Naive thymus-derived CD8-positive, alpha-beta T cell (primary cell): ENCODE data around the gene IL12RB2. TPM values are rescaled to one million over a fixed set of nuclear protein-coding genes. Genes with fewer than 3 reads are reported as not detected.
A peak's percentile ranks its signal among the peaks of the same experiment; 100 is the strongest.

Experiments
- ATAC-seq, 2 donors: fragments of 150-1000 bp; cut with Tn5 transposase in 1 of 2; sonication (Bioruptor Pico), chemical (Tn5 transposase) in 1 of 2; 1 replicate in 1 of 2; 2 replicates in 1 of 2; pipeline ENCODE4 v1.10.0; 2021; ENCODE audit warnings: mild to moderate bottlenecking in 2 of 2, moderate library complexity in 2 of 2
- POLR2A ChIA-PET: fragments of 350-600 bp; sonication (Branson Sonifier 250); formaldehyde crosslinking; loops from one replicate; lab custom pipeline; 2021; ENCODE audit warnings: antibody characterized with exemption; lab: Charles Lee
- DNase-seq, 10 donors: peaks; one replicate each; pipeline versions ENCODE4 v3.0.0 to v3.0.0-alpha.2; 2020 to 2022
- H3K27ac Mint-ChIP-seq, 10 donors: one replicate each; pipeline ENCODE4 v1.8.0; 2020 to 2022; ENCODE audit warnings: mild to moderate bottlenecking in 10 of 10, mixed read lengths in 10 of 10, moderate library complexity in 4 of 10, inconsistent platforms in 1 of 10
- H3K27me3 Mint-ChIP-seq, 5 donors: one replicate each; pipeline ENCODE4 v1.8.0; 2021 to 2022; ENCODE audit warnings: mixed read lengths in 5 of 5
- H3K36me3 Mint-ChIP-seq, 3 donors: one replicate each; pipeline ENCODE4 v1.8.0; 2020 to 2022; ENCODE audit warnings: mixed read lengths in 3 of 3, mild to moderate bottlenecking in 2 of 3, inconsistent platforms in 1 of 3
- H3K4me1 Mint-ChIP-seq, 4 donors: one replicate each; pipeline ENCODE4 v1.8.0; 2021 to 2022; ENCODE audit warnings: mixed read lengths in 4 of 4
- H3K4me3 Mint-ChIP-seq, 10 donors: one replicate each; pipeline ENCODE4 v1.8.0; 2020 to 2022; ENCODE audit warnings: mild to moderate bottlenecking in 10 of 10, mixed read lengths in 10 of 10, moderate library complexity in 6 of 10, inconsistent platforms in 1 of 10
- H3K9me3 Mint-ChIP-seq, 9 donors: one replicate each; pipeline ENCODE4 v1.8.0; 2020 to 2022; ENCODE audit warnings: mixed read lengths in 9 of 9, mild to moderate bottlenecking in 3 of 9, inconsistent platforms in 1 of 9, moderate library complexity in 1 of 9
- polyA plus RNA-seq, 3 donors: library from polyadenylated mRNA; unstranded; fragments of 300-500 nt; fragmentation: Illumina TruSeq; gene quantifications; one replicate each; pipeline ENCODE4 v1.2.3, GENCODE V29; 2021
- total RNA-seq, 8 experiments: library from RNA in 2 of 8; stranded (reverse) in 2 of 8; gene quantifications; one replicate each; pipeline ENCODE4 v1.2.3 and lab custom pipeline; 2021 to 2026

Gene IL12RB2
- total and polyA plus RNA-seq, 5 experiments from 2014 or later: 0.11 to 0.52 (median 0.11) TPM; not detected in 2

DNA sequence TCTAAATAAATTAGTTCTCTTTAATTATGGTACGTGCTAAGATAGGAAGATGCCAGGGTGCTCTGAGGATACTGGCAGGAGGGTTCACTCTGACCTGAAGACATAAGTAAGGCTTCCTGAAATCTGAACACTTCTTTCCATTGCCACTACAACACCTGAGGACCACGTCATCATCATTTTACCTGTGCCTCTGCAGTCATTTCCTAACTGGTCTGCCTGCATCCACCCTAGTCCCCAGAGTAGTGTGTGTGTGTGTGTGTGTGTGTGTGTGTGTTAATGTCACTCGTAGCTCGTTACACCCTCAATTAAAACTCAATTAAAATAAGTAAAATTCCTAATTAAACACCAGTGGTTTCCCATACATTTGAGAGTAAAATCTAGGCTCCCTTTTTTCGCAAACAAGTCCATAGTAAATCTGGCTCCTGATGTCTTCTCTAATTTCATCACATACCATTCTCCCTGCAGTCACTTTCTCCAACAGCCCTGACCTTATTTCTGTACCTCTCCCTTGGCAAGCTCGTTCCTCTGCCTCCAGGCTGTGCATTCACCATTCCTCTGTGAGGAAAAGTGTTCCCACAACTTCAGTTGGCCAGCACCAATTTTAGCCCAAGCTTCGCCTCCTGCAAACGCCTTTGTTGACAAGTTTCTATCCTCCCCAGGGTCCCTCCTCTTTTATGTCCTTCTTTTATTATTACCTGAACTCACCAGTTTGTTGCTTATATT is 8.7 kb downstream of the IL12RB2 start:
- Mint-ChIP-seq H3K4me1 (peaks cover 0 to 8% (median 0%) of the 10 kb centered on the region in 4 donors), H3K36me3 (no peaks in the 10 kb centered on the region), H3K27me3 (peaks cover 0 to 2% (median 0%) of the 10 kb centered on the region in 5 donors), H3K27ac (no peak overlapping the region), H3K4me3 (no peak overlapping the region), H3K9me3 (no peaks in the 10 kb centered on the region)
- POLR2A ChIA-PET: interaction anchor here (0.6 kb wide), 1 partner anchor 29 kb away, joined by 6 read pairs; no protein-coding TSS in a partner anchor
- no peak for ATAC-seq
- no peak for DNase-seq

DNA sequence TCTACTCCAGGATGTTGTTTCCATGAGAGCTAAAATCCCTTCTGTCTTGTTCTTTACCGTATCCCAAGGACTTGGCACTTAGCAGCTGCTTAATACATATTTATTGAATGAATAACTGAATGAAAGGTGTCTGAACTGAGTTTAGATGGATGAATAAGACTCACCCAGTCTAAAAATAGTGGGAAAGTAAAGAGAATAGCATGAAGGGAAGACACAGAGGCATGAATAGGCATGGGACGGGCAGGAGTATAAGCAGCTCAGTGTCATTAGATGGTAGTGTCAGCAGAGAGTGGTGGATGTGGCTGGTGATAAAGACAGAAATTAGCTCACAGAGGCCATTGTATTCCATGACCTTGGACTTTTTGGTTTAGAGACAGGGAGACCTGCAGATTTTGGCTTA is 9.2 kb downstream of the IL12RB2 start:
- H3K27ac Mint-ChIP-seq: no peak overlapping the region
- peaks cover 0 to 8% (median 0%) of the 10 kb centered on the region in 4 donors for H3K4me1 Mint-ChIP-seq
- H3K4me3 Mint-ChIP-seq: no peak overlapping the region
- no peak for ATAC-seq
- H3K36me3 Mint-ChIP-seq: no peaks in the 10 kb centered on the region
- H3K9me3 Mint-ChIP-seq: no peaks in the 10 kb centered on the region
- DNase-seq: no peak
- peaks cover 0 to 3% (median 0%) of the 10 kb centered on the region in 5 donors for H3K27me3 Mint-ChIP-seq
- POLR2A ChIA-PET: interaction anchor here (0.6 kb wide), 1 partner anchor 29 kb away, joined by 6 read pairs; no protein-coding TSS in a partner anchor

DNA sequence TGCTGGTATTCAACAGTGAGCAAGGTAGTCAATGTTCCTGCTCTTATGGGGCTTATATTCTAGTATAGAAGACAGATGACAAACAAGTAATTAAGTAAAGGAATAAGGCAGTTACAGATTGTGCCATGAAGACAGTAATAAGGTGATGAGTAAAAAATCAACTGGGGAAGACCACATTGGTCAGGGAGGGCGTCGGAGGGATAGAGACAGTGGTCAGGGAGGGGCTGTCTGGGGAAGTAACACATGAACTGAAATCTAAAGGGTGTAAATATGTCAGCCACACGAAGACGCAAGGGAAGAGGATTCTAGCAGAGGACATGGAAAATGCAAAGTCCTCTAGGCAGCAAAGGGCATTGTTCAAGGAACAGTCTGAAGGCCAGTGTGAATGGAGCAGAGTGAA is 10.1 kb downstream of the IL12RB2 start:
- Mint-ChIP-seq H3K36me3 (no peaks in the 10 kb centered on the region), H3K9me3 (no peaks in the 10 kb centered on the region), H3K27me3 (peaks cover 0 to 12% (median 0%) of the 10 kb centered on the region in 5 donors), H3K4me3 (no peak overlapping the region), H3K27ac (no peak overlapping the region), H3K4me1 (peaks cover 0 to 8% (median 1%) of the 10 kb centered on the region in 4 donors)
- POLR2A ChIA-PET: no interaction called here
- no peak for ATAC-seq
- no peak for DNase-seq

DNA sequence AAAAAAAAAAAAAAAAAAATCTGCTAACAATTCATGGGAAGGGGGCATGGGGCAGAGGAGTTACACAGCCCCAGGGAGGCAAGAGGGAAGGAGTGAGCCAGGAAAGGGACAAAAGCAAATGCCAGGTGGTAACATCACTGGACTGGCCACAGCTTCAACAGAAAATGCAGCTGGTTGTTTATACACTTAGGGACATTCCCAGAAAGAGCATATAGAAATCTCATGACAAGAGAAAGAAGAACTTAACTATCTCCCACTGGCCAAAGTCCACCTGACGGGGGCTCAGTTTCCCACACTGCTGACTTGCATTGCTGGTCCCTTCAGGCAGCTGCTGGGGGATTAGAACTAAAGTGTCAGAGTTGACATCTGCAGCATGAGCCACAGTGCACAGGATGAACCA is 14.8 kb downstream of the IL12RB2 start:
- peaks cover 0 to 2% (median 0%) of the 10 kb centered on the region in 4 donors for H3K4me1 Mint-ChIP-seq
- no peak for DNase-seq
- POLR2A ChIA-PET: no interaction called here
- no peak for ATAC-seq
- no peak overlapping the region for H3K4me3 Mint-ChIP-seq
- peaks cover 0 to 2% (median 0%) of the 10 kb centered on the region in 9 donors for H3K9me3 Mint-ChIP-seq
- H3K27me3 Mint-ChIP-seq: peaks cover 0 to 12% (median 0%) of the 10 kb centered on the region in 5 donors
- no peaks in the 10 kb centered on the region for H3K36me3 Mint-ChIP-seq
- no peak overlapping the region for H3K27ac Mint-ChIP-seq

DNA sequence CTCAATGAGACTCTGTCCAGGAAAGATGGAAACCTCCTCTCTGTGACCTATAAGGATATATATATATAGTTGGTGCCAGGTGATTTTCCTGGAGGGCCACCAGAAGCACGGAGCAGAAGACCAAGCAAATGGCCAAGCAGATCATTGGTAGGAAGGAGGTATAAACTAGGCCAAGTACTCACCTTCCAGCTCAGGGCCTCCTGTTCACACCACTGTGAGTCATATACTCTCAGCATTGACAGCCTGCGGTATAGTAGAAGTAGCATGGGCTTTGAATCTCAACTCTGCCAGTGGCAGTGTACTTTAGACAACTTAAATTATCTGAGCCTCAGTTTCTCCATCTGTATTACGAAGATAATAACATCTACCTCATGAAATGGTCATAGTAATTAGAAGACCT is 15.4 kb downstream of the IL12RB2 start:
- POLR2A ChIA-PET: interaction anchor here (0.5 kb wide), 1 partner anchor 16 kb away, joined by 3 read pairs; no protein-coding TSS in a partner anchor
- DNase-seq (no peak), ATAC-seq (no peak)
- peaks cover 0 to 2% (median 0%) of the 10 kb centered on the region in 4 donors for H3K4me1 Mint-ChIP-seq
- H3K9me3 Mint-ChIP-seq: peaks cover 0 to 2% (median 0%) of the 10 kb centered on the region in 9 donors
- no peaks in the 10 kb centered on the region for H3K36me3 Mint-ChIP-seq
- H3K27me3 Mint-ChIP-seq: peaks cover 0 to 12% (median 0%) of the 10 kb centered on the region in 5 donors
- no peak overlapping the region for H3K27ac Mint-ChIP-seq
- H3K4me3 Mint-ChIP-seq: no peak overlapping the region

DNA sequence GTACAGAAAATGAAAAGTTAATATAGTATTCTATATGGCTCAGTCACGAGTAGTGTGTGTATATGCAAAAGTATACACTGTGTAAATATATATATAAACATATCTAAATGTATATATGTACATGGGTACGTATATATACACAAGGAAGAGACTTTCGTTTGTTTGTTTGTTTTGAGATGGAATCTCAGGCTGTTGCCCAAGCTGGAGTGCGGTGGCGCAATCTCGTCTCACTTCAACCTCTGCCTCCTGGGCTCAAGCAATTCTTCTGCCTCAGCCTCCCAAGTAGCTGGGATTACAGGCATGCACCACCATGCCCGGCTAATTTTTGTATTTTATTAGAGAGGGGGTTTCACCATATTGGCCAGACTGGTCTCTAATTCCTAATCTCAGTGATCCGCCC is 16.4 kb downstream of the IL12RB2 start:
- H3K36me3 Mint-ChIP-seq: no peaks in the 10 kb centered on the region
- H3K27ac Mint-ChIP-seq: no peak overlapping the region
- peaks cover 0 to 2% (median under 1%) of the 10 kb centered on the region in 4 donors for H3K4me1 Mint-ChIP-seq
- peaks cover 0 to 2% (median 0%) of the 10 kb centered on the region in 9 donors for H3K9me3 Mint-ChIP-seq
- POLR2A ChIA-PET: no interaction called here
- ATAC-seq (no peak), DNase-seq (no peak)
- peaks cover 0 to 12% (median 0%) of the 10 kb centered on the region in 5 donors for H3K27me3 Mint-ChIP-seq
- H3K4me3 Mint-ChIP-seq: no peak overlapping the region

DNA sequence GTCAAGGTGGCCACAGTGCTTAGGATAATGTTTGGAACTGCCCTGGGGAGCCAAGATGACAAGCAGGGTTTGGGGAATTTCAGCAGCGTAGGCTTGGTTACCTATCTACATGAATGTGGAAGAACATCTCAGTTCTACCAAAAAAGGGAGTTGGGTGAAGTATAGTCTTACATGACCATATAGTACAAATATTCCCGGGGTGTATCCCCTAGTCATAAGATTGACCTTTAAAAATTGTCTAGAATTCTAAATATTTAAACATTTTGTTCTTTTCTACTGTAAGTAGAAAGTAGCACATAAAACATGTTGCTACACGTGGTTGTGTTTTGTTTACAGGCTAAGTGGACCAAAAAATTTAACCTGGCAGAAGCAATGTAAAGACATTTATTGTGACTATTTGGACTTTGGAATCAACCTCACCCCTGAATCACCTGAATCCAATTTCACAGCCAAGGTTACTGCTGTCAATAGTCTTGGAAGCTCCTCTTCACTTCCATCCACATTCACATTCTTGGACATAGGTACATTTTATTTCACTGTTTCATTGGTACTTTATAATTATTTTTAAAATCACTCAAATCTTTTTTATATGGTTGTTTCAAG is 20.3 kb downstream of the IL12RB2 start:
- Mint-ChIP-seq H3K36me3 (no peaks in the 10 kb centered on the region), H3K27me3 (peaks cover 0 to 4% (median 0%) of the 10 kb centered on the region in 5 donors), H3K9me3 (peaks cover 0 to 2% (median 0%) of the 10 kb centered on the region in 9 donors), H3K4me1 (peaks cover under 1 to 9% (median 2%) of the 10 kb centered on the region in 4 donors), H3K27ac (no peak overlapping the region), H3K4me3 (no peak overlapping the region)
- ATAC-seq: no peak
- DNase-seq: no peak
- POLR2A ChIA-PET: no interaction called here

DNA sequence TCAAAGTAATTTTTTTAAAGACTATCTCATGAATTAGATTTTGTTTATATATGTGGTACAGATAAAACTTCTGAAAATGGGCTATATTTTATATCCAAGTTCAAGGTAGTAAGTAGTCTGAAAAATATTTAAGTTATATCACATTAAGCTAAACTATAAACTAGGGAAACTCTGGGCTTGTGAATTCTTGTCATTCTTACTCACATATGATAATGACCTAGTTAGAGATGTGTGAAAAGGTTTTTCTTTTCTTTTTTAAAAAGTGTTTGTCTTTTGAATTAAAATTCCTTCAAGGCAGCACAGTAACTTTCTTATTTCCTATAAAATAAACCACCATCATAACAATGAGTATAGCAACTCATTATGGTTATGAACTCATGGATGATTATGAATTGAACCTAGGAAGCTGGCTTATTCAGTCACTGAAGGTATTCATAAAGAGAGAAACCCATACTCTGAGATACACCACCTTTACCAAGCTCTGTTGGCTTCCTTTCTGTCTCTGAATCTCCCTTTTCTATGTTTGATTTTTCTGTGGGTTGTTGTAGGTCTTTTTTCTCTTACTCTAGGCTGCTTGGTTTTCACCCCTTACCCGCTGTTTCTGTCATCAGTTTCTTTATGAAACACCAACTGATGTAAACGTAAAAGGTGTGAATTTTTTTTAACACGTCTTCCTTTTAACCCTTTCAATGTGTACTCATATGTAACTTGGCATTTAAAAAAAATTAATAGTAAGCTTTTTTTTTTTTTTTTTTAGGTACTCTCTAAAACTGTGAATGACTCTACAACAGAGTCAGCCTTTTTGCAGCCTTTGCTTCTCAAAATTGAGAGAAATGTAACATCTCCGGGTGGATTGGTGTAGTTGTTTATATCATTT is 25.2 kb downstream of the IL12RB2 start:
- peaks cover 9 to 48% (median 28%) of the 10 kb centered on the region in 4 donors for H3K4me1 Mint-ChIP-seq
- H3K36me3 Mint-ChIP-seq: no peaks in the 10 kb centered on the region
- no peaks in the 10 kb centered on the region for H3K9me3 Mint-ChIP-seq
- peak in 3 of 10 donors; percentile 47 to 53 (median 49) for DNase-seq
- H3K27ac Mint-ChIP-seq: peak overlapping the region in 7 of 10 donors; percentile 3 to 69 (median 28)
- POLR2A ChIA-PET: no interaction called here
- peak overlapping the region in 4 of 10 donors; percentile 4 to 18 (median 5) for H3K4me3 Mint-ChIP-seq
- H3K27me3 Mint-ChIP-seq: no peaks in the 10 kb centered on the region
- peak; percentile 61 to 73 for ATAC-seq

DNA sequence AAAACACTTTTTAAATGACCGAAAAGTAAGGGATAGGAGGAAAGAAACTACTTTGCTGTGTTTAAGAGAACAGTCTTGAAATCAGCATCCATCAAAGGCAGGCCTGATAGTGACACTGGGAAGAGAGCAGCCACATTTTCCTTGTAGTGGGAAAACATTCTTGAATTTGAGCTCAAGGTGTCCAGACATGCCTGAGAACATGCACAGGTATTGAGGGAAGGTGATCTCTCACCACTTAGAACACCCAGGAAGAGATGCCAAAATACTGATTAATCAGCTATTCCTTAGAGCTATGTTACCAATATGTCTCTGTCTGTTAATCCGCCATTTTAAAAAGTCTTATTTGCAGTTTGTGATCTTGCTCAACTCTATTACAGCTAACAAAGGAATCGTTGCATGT is 25.9 kb downstream of the IL12RB2 start:
- no peaks in the 10 kb centered on the region for H3K27me3 Mint-ChIP-seq
- H3K9me3 Mint-ChIP-seq: no peaks in the 10 kb centered on the region
- DNase-seq (no peak), ATAC-seq (no peak)
- POLR2A ChIA-PET: interaction anchor here (1.1 kb wide), 1 partner anchor 9 kb away, joined by 3 read pairs; no protein-coding TSS in a partner anchor
- no peaks in the 10 kb centered on the region for H3K36me3 Mint-ChIP-seq
- peak overlapping the region in 7 of 10 donors; percentile 3 to 69 (median 30) for H3K27ac Mint-ChIP-seq
- peak overlapping the region in 1 of 10 donors; percentile 14 for H3K4me3 Mint-ChIP-seq
- H3K4me1 Mint-ChIP-seq: peaks cover 9 to 52% (median 28%) of the 10 kb centered on the region in 4 donors

DNA sequence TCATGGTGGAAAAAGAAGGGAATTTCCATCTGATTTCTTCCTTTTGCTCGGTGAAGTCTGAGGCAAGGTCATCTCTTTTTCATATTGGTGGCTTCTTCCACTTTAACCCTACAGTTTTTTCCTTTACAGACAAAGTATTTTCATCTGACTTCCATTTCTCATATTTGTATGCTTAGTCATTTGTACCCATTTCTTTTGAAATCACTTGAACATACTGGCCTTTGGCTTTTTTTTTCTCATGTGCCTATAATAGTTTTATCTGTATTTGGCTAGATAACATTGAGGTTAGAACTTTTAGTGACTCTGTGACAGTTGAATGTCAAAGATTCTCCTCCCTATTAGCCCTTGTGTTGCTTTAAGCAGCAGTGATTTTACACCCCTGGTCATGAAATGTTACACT is 27.7 kb downstream of the IL12RB2 start:
- ATAC-seq (no peak), DNase-seq (no peak)
- Mint-ChIP-seq H3K27ac (peak overlapping the region in 1 of 10 donors; percentile 6), H3K27me3 (no peaks in the 10 kb centered on the region), H3K36me3 (no peaks in the 10 kb centered on the region), H3K4me1 (peaks cover 9 to 67% (median 37%) of the 10 kb centered on the region in 4 donors), H3K9me3 (no peaks in the 10 kb centered on the region), H3K4me3 (no peak overlapping the region)
- POLR2A ChIA-PET: no interaction called here

DNA sequence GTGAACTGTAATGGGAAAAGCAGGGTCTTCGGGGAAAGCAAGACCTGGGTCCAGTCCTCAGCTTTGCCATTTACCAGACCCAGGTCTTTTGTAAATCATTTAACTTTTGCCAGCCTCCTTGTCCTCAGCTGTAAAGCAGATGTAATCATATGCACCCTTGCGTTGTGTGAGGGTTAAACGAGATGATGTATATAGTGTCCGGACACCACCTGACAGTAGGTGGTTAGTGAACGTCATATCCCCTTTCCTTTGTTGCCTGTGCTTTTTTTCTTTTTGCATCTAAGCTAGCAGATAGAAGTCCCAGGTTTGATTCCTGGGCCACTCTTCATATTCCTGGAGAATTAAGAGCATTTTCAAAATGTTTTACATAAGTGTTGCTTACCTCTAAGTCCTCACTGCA is 28.5 kb downstream of the IL12RB2 start:
- Mint-ChIP-seq H3K27ac (peak overlapping the region in 4 of 10 donors; percentile 12 to 56 (median 34)), H3K9me3 (no peaks in the 10 kb centered on the region), H3K4me3 (peak overlapping the region in 9 of 10 donors; percentile 4 to 67 (median 19)), H3K4me1 (peaks cover 9 to 68% (median 38%) of the 10 kb centered on the region in 4 donors), H3K36me3 (no peaks in the 10 kb centered on the region), H3K27me3 (peaks cover 0 to 5% (median 0%) of the 10 kb centered on the region in 5 donors)
- POLR2A ChIA-PET: no interaction called here
- ATAC-seq: peak in 1 of 2 donors; percentile 47
- DNase-seq: peak in 2 of 10 donors; percentile 6 to 13

GRCh38 chr1:67336783-67337182 is 29.1 kb downstream of the IL12RB2 start:
- Mint-ChIP-seq H3K27me3 (peaks cover 0 to 7% (median 0%) of the 10 kb centered on the region in 5 donors), H3K4me1 (peaks cover 9 to 70% (median 42%) of the 10 kb centered on the region in 4 donors), H3K9me3 (no peaks in the 10 kb centered on the region), H3K27ac (peak overlapping the region in 2 of 10 donors; percentile 12 to 17), H3K36me3 (no peaks in the 10 kb centered on the region), H3K4me3 (peak overlapping the region in 8 of 10 donors; percentile 14 to 67 (median 48))
- ATAC-seq (peak; percentile 46 to 80), DNase-seq (peak in 4 of 10 donors; percentile 7 to 30 (median 27))
- POLR2A ChIA-PET: no interaction called here
